HCT116 (cell line): ENCODE results near the gene BOD1L1. TPM values are rescaled to one million over a fixed set of nuclear protein-coding genes. Genes with fewer than 3 reads are reported as not detected.

Source experiments
- ATAC-seq: fragments of 200-7000 bp; cut with Tn5 transposase; 2 replicates; pipeline ENCODE4 v1.9.1; 2020; ENCODE audit warnings: mild to moderate bottlenecking, moderate library complexity
- BruUV-seq: library from RNA; stranded (reverse); fragments of 400-500 nt; replicated peaks from 2 replicates; lab custom pipeline; 2021; lab: Mats Ljungman, UMichigan
- CTCF ChIA-PET: fragments of 300-600 bp; sonication (Branson Sonifier 250); formaldehyde crosslinking; loops from one replicate; lab custom pipeline; 2021; ENCODE audit warnings: antibody characterized with exemption; lab: Charles Lee
- POLR2A ChIA-PET: fragments of 300-600, 350-600 bp; sonication (Branson Sonifier 250); formaldehyde crosslinking; loops from one replicate; lab custom pipeline; 2021; ENCODE audit warnings: antibody characterized with exemption; lab: Charles Lee
- RAD21 ChIA-PET, 2 experiments: fragments of 300-600 bp; sonication (Branson Sonifier 250); formaldehyde crosslinking; loops; one replicate each; lab custom pipeline; 2023; ENCODE audit warnings: low total read pairs in 2 of 2; ENCODE audit not compliant: uncharacterized antibody in 2 of 2, unreplicated experiment in 2 of 2, low non-redundant PET in 1 of 2; lab: Charles Lee
- DNase-seq: peaks from one replicate; pipeline ENCODE4 v3.0.0-alpha.2; 2010; ENCODE audit warnings: low read depth, low spot score
- H2AFZ ChIP-seq: fragments of 200-600 bp; shearing (Covaris generic), sonication (generic); 2 replicates; pipeline ENCODE4 v1.6.1; 2017; ENCODE audit warnings: low read depth, mixed run types, mixed read lengths, antibody characterized with exemption, low read length; ENCODE audit not compliant: poor library complexity, severe bottlenecking
- H3K27ac ChIP-seq: 2 replicates; pipeline ENCODE4 v1.5.1; 2012; ENCODE audit warnings: low read depth, low read length
- H3K27me3 ChIP-seq: fragments of 200-600 bp; sonication (generic); 2 replicates; pipeline ENCODE4 v1.6.1; 2016; ENCODE audit warnings: mixed run types, low read length, mixed read lengths; ENCODE audit not compliant: insufficient read depth
- H3K36me3 ChIP-seq, 2 experiments: fragments of 200-500 bp in 1 of 2; fragments of 200-600 bp in 1 of 2; sonication (Bioruptor generic) in 1 of 2; sonication (generic) in 1 of 2; 2 replicates each; pipeline versions ENCODE4 v1.5.1 to v1.6.1; 2014 to 2016; ENCODE audit warnings: low read length in 2 of 2, inconsistent platforms in 1 of 2, mixed read lengths in 1 of 2, mixed run types in 1 of 2; ENCODE audit not compliant: insufficient read depth in 2 of 2, control insufficient read depth in 1 of 2
- H3K4me1 ChIP-seq, 2 experiments: fragments of 200-600 bp in 1 of 2; sonication (generic) in 1 of 2; 2 replicates each; pipeline versions ENCODE4 v1.5.1 to v1.6.1; 2012 to 2017; ENCODE audit warnings: low read length in 2 of 2, inconsistent platforms in 1 of 2, mild to moderate bottlenecking in 1 of 2, mixed read lengths in 1 of 2, mixed run types in 1 of 2, moderate library complexity in 1 of 2; ENCODE audit not compliant: insufficient read depth in 2 of 2, control insufficient read depth in 1 of 2
- H3K4me2 ChIP-seq: fragments of 200-600 bp; sonication (generic); 2 replicates; pipeline ENCODE4 v1.6.1; 2017; ENCODE audit warnings: mixed run types, low read length, mixed read lengths
- H3K4me3 ChIP-seq, 2 experiments: fragments of 200-600 bp in 1 of 2; sonication (generic) in 1 of 2; replicated peaks in 1 of 2; 2 replicates each; pipeline ENCODE4 v1.5.1; 2011 to 2016; ENCODE audit warnings: low read length in 2 of 2, control low read depth in 1 of 2, low read depth in 1 of 2, mild to moderate bottlenecking in 1 of 2, mixed read lengths in 1 of 2, mixed run types in 1 of 2
- H3K79me2 ChIP-seq: fragments of 200-600 bp; sonication (generic); 2 replicates; pipeline ENCODE4 v1.6.1; 2017; ENCODE audit warnings: mild to moderate bottlenecking, mixed run types, low read length, moderate library complexity, mixed read lengths; ENCODE audit not compliant: insufficient read depth
- H3K9ac ChIP-seq: fragments of 200-600 bp; sonication (generic); 2 replicates; pipeline ENCODE4 v1.6.1; 2016; ENCODE audit warnings: low read length, mixed read lengths
- H3K9me2 ChIP-seq: fragments of 200-600 bp; sonication (generic), shearing (Covaris generic); 2 replicates; pipeline ENCODE4 v1.6.1; 2017; ENCODE audit warnings: mixed run types, mild to moderate bottlenecking, moderate library complexity; ENCODE audit not compliant: insufficient read depth
- H3K9me3 ChIP-seq, 2 experiments: fragments of 200-500 bp in 1 of 2; fragments of 200-600 bp in 1 of 2; sonication (Bioruptor generic) in 1 of 2; sonication (generic) in 1 of 2; 2 replicates each; pipeline ENCODE4 v1.6.1; 2014 to 2017; ENCODE audit warnings: low read length in 2 of 2, mixed read lengths in 2 of 2, inconsistent platforms in 1 of 2, low read depth in 1 of 2, mild to moderate bottlenecking in 1 of 2, mixed run types in 1 of 2, moderate library complexity in 1 of 2; ENCODE audit not compliant: control insufficient read depth in 1 of 2, insufficient read depth in 1 of 2
- H4K20me1 ChIP-seq: fragments of 200-600 bp; sonication (generic), shearing (Covaris generic); 2 replicates; pipeline ENCODE4 v1.6.1; 2017; ENCODE audit warnings: mixed run types, mild to moderate bottlenecking, moderate library complexity; ENCODE audit not compliant: insufficient read depth
- ATF3 ChIP-seq: IDR thresholded peaks from 2 replicates; pipeline ENCODE4 v1.6.1; 2012
- CBX3 ChIP-seq: IDR thresholded peaks from 2 replicates; pipeline ENCODE4 v1.6.1; 2012; ENCODE audit warnings: low read depth
- CEBPB ChIP-seq: IDR thresholded peaks from 2 replicates; pipeline ENCODE4 v1.6.1; 2012; ENCODE audit warnings: low read depth
- CTCF ChIP-seq, 3 experiments: fragments of 200-600 bp in 1 of 3; sonication (generic) in 1 of 3; IDR thresholded peaks in 2 of 3; conservative IDR thresholded peaks in 1 of 3; 2 replicates each; pipeline ENCODE4 v1.5.1; 2012 to 2017; ENCODE audit warnings: low read depth in 2 of 3, low read length in 2 of 3, antibody characterized with exemption in 1 of 3, borderline replicate concordance in 1 of 3, control low read depth in 1 of 3, mild to moderate bottlenecking in 1 of 3, mixed read lengths in 1 of 3, mixed run types in 1 of 3, moderate library complexity in 1 of 3; ENCODE audit not compliant: insufficient read depth in 1 of 3
- EGR1 ChIP-seq: IDR thresholded peaks from 2 replicates; pipeline ENCODE4 v1.6.1; 2012; ENCODE audit warnings: low read depth
- EZH2 ChIP-seq: fragments of 200-600 bp; sonication (generic); IDR thresholded peaks from 2 replicates; pipeline ENCODE4 v1.6.1; 2017; ENCODE audit warnings: antibody characterized with exemption, mixed run types
- FOSL1 ChIP-seq: IDR thresholded peaks from 2 replicates; pipeline ENCODE4 v1.6.1; 2012; ENCODE audit warnings: low read depth
- JUND ChIP-seq: IDR thresholded peaks from 2 replicates; pipeline ENCODE4 v1.6.1; 2012
- POLR2A ChIP-seq: IDR thresholded peaks from 2 replicates; pipeline ENCODE4 v1.7.0; 2011; ENCODE audit warnings: borderline replicate concordance; ENCODE audit not compliant: insufficient read depth, insufficient read length; ENCODE audit errors: extremely low read depth
- POLR2AphosphoS5 ChIP-seq: IDR thresholded peaks from 2 replicates; pipeline ENCODE4 v1.6.1; 2011; ENCODE audit warnings: mild to moderate bottlenecking, low read depth, low read length, moderate library complexity
- REST ChIP-seq: IDR thresholded peaks from 2 replicates; pipeline ENCODE4 v1.6.1; 2012; ENCODE audit warnings: low read depth
- SIN3A ChIP-seq: IDR thresholded peaks from 2 replicates; pipeline ENCODE4 v1.6.1; 2012; ENCODE audit warnings: low read depth
- SP1 ChIP-seq: IDR thresholded peaks from 2 replicates; pipeline ENCODE4 v1.6.1; 2012; ENCODE audit warnings: low read depth
- SRF ChIP-seq: IDR thresholded peaks from 2 replicates; pipeline ENCODE4 v1.6.1; 2012; ENCODE audit warnings: low read depth
- TCF7L2 ChIP-seq: IDR thresholded peaks from 2 replicates; pipeline ENCODE4 v1.7.0; 2011; ENCODE audit warnings: borderline replicate concordance, inconsistent platforms; ENCODE audit not compliant: insufficient read depth, insufficient read length; ENCODE audit errors: extremely low read depth
- YY1 ChIP-seq: IDR thresholded peaks from 2 replicates; pipeline ENCODE4 v1.6.1; 2011; ENCODE audit warnings: low read length, low read depth, moderate library complexity, mild to moderate bottlenecking; ENCODE audit not compliant: insufficient replicate concordance; ENCODE audit errors: extremely low read depth
- ZNF274 ChIP-seq: fragments of 200-500 bp; sonication (Bioruptor generic); IDR thresholded peaks from 2 replicates; pipeline ENCODE4 v1.6.1; 2014; ENCODE audit warnings: mild to moderate bottlenecking, low read depth, low read length, inconsistent platforms
- intact Hi-C: fragments of 100-400 bp; cut with micrococcal nuclease; formaldehyde crosslinking; loops from 2 replicates; pipeline ENCODE4 v1.10.0; 2022
- total RNA-seq: library from RNA; stranded (reverse); gene quantifications from one replicate; pipeline ENCODE4 v1.2.1, GENCODE V29; 2021; ENCODE audit not compliant: unreplicated experiment
- TF ChIP-seq, protein P1 (sequence below): IDR thresholded peaks from 2 replicates; pipeline ENCODE4 v1.6.1; 2011; ENCODE audit warnings: mild to moderate bottlenecking, low read length, moderate library complexity; ENCODE audit not compliant: insufficient replicate concordance; ENCODE audit errors: extremely low read depth
- TF ChIP-seq, protein P2 (sequence below): IDR thresholded peaks from 2 replicates; pipeline ENCODE4 v1.6.1; 2012

BOD1L1 gene
- total RNA-seq, 1 experiment from 2014 or later = 22.4 TPM

- no peak for ATAC-seq
- Histone ChIP-seq H3K27ac (no peak overlapping the region), H3K9ac (no peak overlapping the region), H2AFZ (no peak overlapping the region), H4K20me1 (no peaks in the 10 kb centered on the region), H3K27me3 (no peaks in the 10 kb centered on the region), H3K9me3 (no peaks in the 10 kb centered on the region), H3K4me1 (no peaks in the 10 kb centered on the region), H3K79me2 (no peaks in the 10 kb centered on the region), H3K36me3 (peaks cover 25 to 40% of the 10 kb centered on the region in 2 experiments), H3K4me2 (no peak overlapping the region), H3K4me3 (no peak overlapping the region), H3K9me2 (no peaks in the 10 kb centered on the region)
- ChIA-PET RAD21 (no interaction called here), POLR2A (no interaction called here), CTCF (no interaction called here)
- DNase-seq = no peak
- intact Hi-C loops = no loop called here
- TF ChIP-seq FOSL1 = no peak
- TF ChIP-seq ATF3 = no peak
- no peak for TF ChIP-seq SP1
- TF ChIP-seq, protein P1, sequence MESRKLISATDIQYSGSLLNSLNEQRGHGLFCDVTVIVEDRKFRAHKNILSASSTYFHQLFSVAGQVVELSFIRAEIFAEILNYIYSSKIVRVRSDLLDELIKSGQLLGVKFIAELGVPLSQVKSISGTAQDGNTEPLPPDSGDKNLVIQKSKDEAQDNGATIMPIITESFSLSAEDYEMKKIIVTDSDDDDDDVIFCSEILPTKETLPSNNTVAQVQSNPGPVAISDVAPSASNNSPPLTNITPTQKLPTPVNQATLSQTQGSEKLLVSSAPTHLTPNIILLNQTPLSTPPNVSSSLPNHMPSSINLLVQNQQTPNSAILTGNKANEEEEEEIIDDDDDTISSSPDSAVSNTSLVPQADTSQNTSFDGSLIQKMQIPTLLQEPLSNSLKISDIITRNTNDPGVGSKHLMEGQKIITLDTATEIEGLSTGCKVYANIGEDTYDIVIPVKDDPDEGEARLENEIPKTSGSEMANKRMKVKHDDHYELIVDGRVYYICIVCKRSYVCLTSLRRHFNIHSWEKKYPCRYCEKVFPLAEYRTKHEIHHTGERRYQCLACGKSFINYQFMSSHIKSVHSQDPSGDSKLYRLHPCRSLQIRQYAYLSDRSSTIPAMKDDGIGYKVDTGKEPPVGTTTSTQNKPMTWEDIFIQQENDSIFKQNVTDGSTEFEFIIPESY = no peak
- TF ChIP-seq EGR1 = no peak
- TF ChIP-seq ZNF274 = no peak
- TF ChIP-seq SIN3A = no peak
- TF ChIP-seq EZH2 = no peak
- TF ChIP-seq, protein P2, sequence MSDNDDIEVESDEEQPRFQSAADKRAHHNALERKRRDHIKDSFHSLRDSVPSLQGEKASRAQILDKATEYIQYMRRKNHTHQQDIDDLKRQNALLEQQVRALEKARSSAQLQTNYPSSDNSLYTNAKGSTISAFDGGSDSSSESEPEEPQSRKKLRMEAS = no peak
- TF ChIP-seq YY1 = no peak
- TF ChIP-seq CTCF (IDR thresholded peaks at IDR 0.05 in 2 of 3, conservative IDR thresholded peaks at IDR 0.05 in 1 of 3; ENCODE audit: borderline replicate concordance in 1 of 3, insufficient read depth in 1 of 3, low read depth in 2 of 3, low read length in 2 of 3) = no peak
- TF ChIP-seq CEBPB = no peak
- TF ChIP-seq SRF = no peak
- TF ChIP-seq REST = no peak
- no peak for TF ChIP-seq JUND
- no peak for TF ChIP-seq TCF7L2
- TF ChIP-seq POLR2A = no peak
- no peak for TF ChIP-seq CBX3
- no peak for TF ChIP-seq POLR2AphosphoS5
- BruUV-seq = no TSS peak
Measured at GRCh38 chr4:13605330-13605729, 22.2 kb downstream of the BOD1L1 start.
